CD4-positive, alpha-beta memory T cell (primary cell): ENCODE results near the gene CTSE. TPM values are rescaled to one million over a fixed set of nuclear protein-coding genes. Genes with fewer than 3 reads are reported as not detected.

Source experiments
- CTCF ChIA-PET: fragments of 350-600 bp; sonication (Branson Sonifier 250); formaldehyde crosslinking; loops from one replicate; lab custom pipeline; 2021; ENCODE audit warnings: inconsistent platforms; ENCODE audit not compliant: partially characterized antibody; lab: Charles Lee
- POLR2A ChIA-PET: fragments of 350-600 bp; sonication (Branson Sonifier 250); formaldehyde crosslinking; loops from one replicate; lab custom pipeline; 2021; ENCODE audit not compliant: partially characterized antibody; lab: Charles Lee
- DNase-seq, 5 donors: peaks; one replicate each; pipeline versions ENCODE4 v3.0.0 to v3.0.0-alpha.2; 2020 to 2022; ENCODE audit warnings: mixed read lengths in 1 of 5
- H3K27ac ChIP-seq: one replicate; pipeline ENCODE4 v1.7.0; 2013; ENCODE audit warnings: low read depth, low read length
- H3K27me3 ChIP-seq: 2 replicates; pipeline ENCODE4 v1.7.0; 2013; ENCODE audit warnings: mild to moderate bottlenecking, low read length, moderate library complexity; ENCODE audit not compliant: insufficient read depth
- H3K36me3 ChIP-seq: 2 replicates; pipeline ENCODE4 v1.7.0; 2013; ENCODE audit warnings: mild to moderate bottlenecking, low read length, moderate library complexity; ENCODE audit not compliant: insufficient read depth
- H3K4me1 ChIP-seq: 2 replicates; pipeline ENCODE4 v1.7.0; 2013; ENCODE audit warnings: mild to moderate bottlenecking, low read length, moderate library complexity; ENCODE audit not compliant: insufficient read depth
- H3K4me3 ChIP-seq, 2 donors: one replicate each; pipeline ENCODE4 v1.7.0; 2013; ENCODE audit warnings: low read length in 2 of 2, mild to moderate bottlenecking in 1 of 2
- H3K9me3 ChIP-seq, 2 donors: one replicate each; pipeline ENCODE4 v1.7.0; 2013; ENCODE audit warnings: low read length in 2 of 2, control low read depth in 1 of 2; ENCODE audit not compliant: control insufficient read depth in 1 of 2
- H3K27ac Mint-ChIP-seq, 7 donors: one replicate each; pipeline ENCODE4 v1.8.0; 2020 to 2021; ENCODE audit warnings: mixed read lengths in 7 of 7, mild to moderate bottlenecking in 6 of 7, inconsistent platforms in 3 of 7, moderate library complexity in 3 of 7
- H3K27me3 Mint-ChIP-seq, 2 donors: one replicate each; pipeline ENCODE4 v1.8.0; 2020 to 2021; ENCODE audit warnings: mixed read lengths in 2 of 2
- H3K36me3 Mint-ChIP-seq, 2 donors: one replicate each; pipeline ENCODE4 v1.8.0; 2020 to 2021; ENCODE audit warnings: mixed read lengths in 2 of 2, inconsistent platforms in 1 of 2, mild to moderate bottlenecking in 1 of 2
- H3K4me1 Mint-ChIP-seq, 4 donors: one replicate each; pipeline ENCODE4 v1.8.0; 2020 to 2021; ENCODE audit warnings: mixed read lengths in 4 of 4, mild to moderate bottlenecking in 1 of 4
- H3K4me3 Mint-ChIP-seq, 8 donors: one replicate each; pipeline ENCODE4 v1.8.0; 2020 to 2021; ENCODE audit warnings: mixed read lengths in 8 of 8, mild to moderate bottlenecking in 7 of 8, moderate library complexity in 6 of 8, inconsistent platforms in 3 of 8
- H3K9me3 Mint-ChIP-seq, 8 donors: one replicate each; pipeline ENCODE4 v1.8.0; 2020 to 2021; ENCODE audit warnings: mixed read lengths in 8 of 8, mild to moderate bottlenecking in 5 of 8, inconsistent platforms in 3 of 8, moderate library complexity in 1 of 8
- intact Hi-C: fragments of 100-400 bp; cut with micrococcal nuclease; formaldehyde crosslinking; loops from one replicate; pipeline ENCODE4 v1.15.1; 2023
- polyA plus RNA-seq, 2 donors: library from polyadenylated mRNA; unstranded; fragments of 300-500 nt; fragmentation: Illumina TruSeq; gene quantifications; one replicate each; pipeline ENCODE4 v1.2.3, GENCODE V29; 2021
- total RNA-seq, 2 experiments: library from RNA; stranded (reverse); gene quantifications; one replicate each; pipeline ENCODE4 v1.2.3, GENCODE V29; 2021

CTSE gene
- total and polyA plus RNA-seq, 4 experiments from 2014 or later: not detected

- no peak overlapping the region for H3K27ac ChIP-seq
- Mint-ChIP-seq H3K36me3 (no peaks in the 10 kb centered on the region), H3K27me3 (peaks cover 7 to 15% of the 10 kb centered on the region in 2 donors), H3K9me3 (peaks cover 0 to 5% (median 0%) of the 10 kb centered on the region in 8 donors), H3K4me1 (peaks cover 0 to 6% (median 0%) of the 10 kb centered on the region in 4 donors), H3K4me3 (no peak overlapping the region), H3K27ac (no peak overlapping the region)
- H3K4me3 ChIP-seq: no peak overlapping the region
- DNase-seq: no peak
- no peaks in the 10 kb centered on the region for H3K9me3 ChIP-seq
- H3K4me1 ChIP-seq: no peaks in the 10 kb centered on the region
- intact Hi-C loops: no loop called here
- no peaks in the 10 kb centered on the region for H3K36me3 ChIP-seq
- CTCF ChIA-PET: interaction anchor here (1.4 kb wide), 1 partner anchor 28 kb away, joined by 3 read pairs; no protein-coding TSS in a partner anchor
- H3K27me3 ChIP-seq: no peaks in the 10 kb centered on the region
- POLR2A ChIA-PET: no interaction called here
Observed at GRCh38 chr1:206005234-206005633, 18.5 kb downstream of the CTSE start.

- peaks cover 0 to 5% (median 0%) of the 10 kb centered on the region in 8 donors for H3K9me3 Mint-ChIP-seq
- H3K27ac ChIP-seq: no peak overlapping the region
- POLR2A ChIA-PET: no interaction called here
- intact Hi-C loops: no loop called here
- peaks cover 7 to 15% of the 10 kb centered on the region in 2 donors for H3K27me3 Mint-ChIP-seq
- no peaks in the 10 kb centered on the region for H3K27me3 ChIP-seq
- H3K9me3 ChIP-seq: no peaks in the 10 kb centered on the region
- H3K4me3 ChIP-seq: no peak overlapping the region
- H3K36me3 Mint-ChIP-seq: no peaks in the 10 kb centered on the region
- no peaks in the 10 kb centered on the region for H3K36me3 ChIP-seq
- peak overlapping the region in 1 of 7 donors; percentile 50 for H3K27ac Mint-ChIP-seq
- H3K4me1 Mint-ChIP-seq: peaks cover 0 to 6% (median 0%) of the 10 kb centered on the region in 4 donors
- no peak overlapping the region for H3K4me3 Mint-ChIP-seq
- CTCF ChIA-PET: no interaction called here
- no peak for DNase-seq
- H3K4me1 ChIP-seq: no peaks in the 10 kb centered on the region
Observed at GRCh38 chr1:206004826-206005225, 18.9 kb downstream of the CTSE start.

GRCh38 chr1:206003854-206004800 lies 19.6 kb downstream of the CTSE start:
- Histone ChIP-seq H3K4me3 (no peak overlapping the region), H3K4me1 (no peaks in the 10 kb centered on the region), H3K27me3 (no peaks in the 10 kb centered on the region), H3K36me3 (no peaks in the 10 kb centered on the region), H3K9me3 (no peaks in the 10 kb centered on the region), H3K27ac (no peak overlapping the region)
- Mint-ChIP-seq H3K36me3 (no peaks in the 10 kb centered on the region), H3K4me1 (peaks cover 0 to 6% (median 0%) of the 10 kb centered on the region in 4 donors), H3K4me3 (peak overlapping the region in 1 of 8 donors; percentile 32), H3K27ac (peak overlapping the region in 2 of 7 donors; percentile 50 to 80), H3K9me3 (peaks cover 0 to 5% (median 0%) of the 10 kb centered on the region in 8 donors), H3K27me3 (peaks cover 5 to 15% of the 10 kb centered on the region in 2 donors)
- DNase-seq: no peak
- intact Hi-C loops: no loop called here
- CTCF ChIA-PET: no interaction called here
- POLR2A ChIA-PET: no interaction called here

- H3K27ac ChIP-seq: no peak within 1 kb of the TSS
- H3K4me3 ChIP-seq: no peak within 1 kb of the TSS
- ChIA-PET CTCF (interaction anchor here (0.8 kb wide), 1 partner anchor 26 kb away, joined by 3 read pairs; no protein-coding TSS in a partner anchor), POLR2A (no interaction called here)
- Mint-ChIP-seq H3K27me3 (peaks cover 5 to 15% of the 10 kb centered on the region in 2 donors), H3K4me1 (peaks cover 0 to 6% (median 0%) of the 10 kb centered on the region in 4 donors), H3K36me3 (no peaks in the 10 kb centered on the region), H3K27ac (peak within 1 kb of the TSS in 1 of 7 donors; percentile 80), H3K9me3 (peaks cover 0 to 5% (median 0%) of the 10 kb centered on the region in 8 donors), H3K4me3 (peak within 1 kb of the TSS in 1 of 8 donors; percentile 32)
- no peaks in the 10 kb centered on the region for H3K4me1 ChIP-seq
- no peaks in the 10 kb centered on the region for H3K27me3 ChIP-seq
- H3K36me3 ChIP-seq: no peaks in the 10 kb centered on the region
- intact Hi-C loops: no loop called here
- no peak for DNase-seq
- H3K9me3 ChIP-seq: no peaks in the 10 kb centered on the region
Observed at GRCh38 chr1:206002871-206003801, 20.6 kb downstream of the CTSE start, which contains the start of gene RAB7B. RAB7B (minus strand) TSS chr1:206003395; CDS start chr1:205994135, 9,260 bp downstream.

- H3K27ac Mint-ChIP-seq: no peak overlapping the region
- H3K36me3 Mint-ChIP-seq: no peaks in the 10 kb centered on the region
- no peaks in the 10 kb centered on the region for H3K36me3 ChIP-seq
- intact Hi-C loops: no loop called here
- peaks cover 0 to 6% (median 0%) of the 10 kb centered on the region in 4 donors for H3K4me1 Mint-ChIP-seq
- ChIA-PET CTCF (interaction anchor here (0.8 kb wide), 1 partner anchor 25 kb away, joined by 3 read pairs; no protein-coding TSS in a partner anchor), POLR2A (no interaction called here)
- peaks cover 0 to 5% (median 0%) of the 10 kb centered on the region in 8 donors for H3K9me3 Mint-ChIP-seq
- H3K4me3 ChIP-seq: no peak overlapping the region
- no peak overlapping the region for H3K27ac ChIP-seq
- H3K27me3 ChIP-seq: no peaks in the 10 kb centered on the region
- H3K27me3 Mint-ChIP-seq: peaks cover 6 to 15% of the 10 kb centered on the region in 2 donors
- no peak overlapping the region for H3K4me3 Mint-ChIP-seq
- H3K4me1 ChIP-seq: no peaks in the 10 kb centered on the region
- no peaks in the 10 kb centered on the region for H3K9me3 ChIP-seq
- DNase-seq: no peak
Observed at GRCh38 chr1:206002160-206002559, 21.5 kb downstream of the CTSE start.

GRCh38 chr1:206001476-206001888 lies 22.2 kb downstream of the CTSE start:
- Mint-ChIP-seq H3K27ac (no peak overlapping the region), H3K27me3 (peaks cover 9 to 15% of the 10 kb centered on the region in 2 donors), H3K36me3 (no peaks in the 10 kb centered on the region), H3K4me3 (no peak overlapping the region), H3K9me3 (peaks cover 0 to 3% (median 0%) of the 10 kb centered on the region in 8 donors), H3K4me1 (peaks cover 0 to 6% (median 0%) of the 10 kb centered on the region in 4 donors)
- H3K27ac ChIP-seq: no peak overlapping the region
- no peak overlapping the region for H3K4me3 ChIP-seq
- no peak for DNase-seq
- H3K27me3 ChIP-seq: no peaks in the 10 kb centered on the region
- H3K36me3 ChIP-seq: no peaks in the 10 kb centered on the region
- POLR2A ChIA-PET: no interaction called here
- no peaks in the 10 kb centered on the region for H3K9me3 ChIP-seq
- intact Hi-C loops: no loop called here
- CTCF ChIA-PET: no interaction called here
- H3K4me1 ChIP-seq: no peaks in the 10 kb centered on the region
